Measurements from ENCODE around the gene MCUR1. TPM values are rescaled to one million over a fixed set of nuclear protein-coding genes. Genes with fewer than 3 reads are reported as not detected.

MCUR1 gene
- total RNA-seq, 1 experiment from 2014 or later: 33.1 TPM

- intact Hi-C loops (cut with micrococcal nuclease; ENCODE audit: unreplicated experiment) (no loop called here), in situ Hi-C loops (cut with HindIII; ENCODE audit: low pct_unique_long_range_greater_than_20kb, low sequenced_read_pairs) (no loop called here)
- CTCF ChIA-PET: no interaction called here
- Histone ChIP-seq H3K4me1 (ENCODE audit: control insufficient read depth, insufficient read depth, low read length) (no peaks in the 10 kb centered on the region), H3K36me3 (ENCODE audit: control insufficient read depth, insufficient read depth, low read length) (peaks cover 7% of the 10 kb centered on the region), H3K27me3 (ENCODE audit: control insufficient read depth, insufficient read depth, low read length) (no peaks in the 10 kb centered on the region), H3K27ac (ENCODE audit: low read length) (no peak overlapping the region), H3K9me3 (ENCODE audit: control insufficient read depth, insufficient read depth, low read depth, low read length) (no peaks in the 10 kb centered on the region), H3K4me3 (ENCODE audit: low read depth in 2 of 2, low read length in 2 of 2) (no peak overlapping the region)
- ATAC-seq (no peak), DNase-seq (ENCODE audit: low read depth, low spot score) (no peak)
- BruUV-seq (replicated peaks): no TSS peak
- TF ChIP-seq TCF7L2 (IDR thresholded peaks at IDR 0.05; ENCODE audit: low read depth, low read length) (no peak), CTCF (IDR thresholded peaks at IDR 0.05) (no peak), REST (IDR thresholded peaks at IDR 0.05; ENCODE audit: insufficient read depth in 1 of 2, low read depth in 2 of 2, low read length in 1 of 2) (no peak), POLR2AphosphoS5 (IDR thresholded peaks at IDR 0.05; ENCODE audit: low read depth, low read length) (no peak), SIN3A (IDR thresholded peaks at IDR 0.05; ENCODE audit: borderline replicate concordance, insufficient read depth, low read depth, low read length) (no peak)
- POLR2A ChIA-PET: no interaction called here
Measured at GRCh38 chr6:13803581-13803980, 10.8 kb downstream of the MCUR1 start.

- ChIA-PET CTCF (no interaction called here), POLR2A (no interaction called here)
- no peak overlapping the region for H3K27ac ChIP-seq (ENCODE audit: low read length)
- H3K4me3 ChIP-seq (ENCODE audit: low read depth in 2 of 2, low read length in 2 of 2): no peak overlapping the region
- peaks cover 6% of the 10 kb centered on the region for H3K36me3 ChIP-seq (ENCODE audit: control insufficient read depth, insufficient read depth, low read length)
- ATAC-seq: no peak
- TF ChIP-seq SIN3A (IDR thresholded peaks at IDR 0.05; ENCODE audit: borderline replicate concordance, insufficient read depth, low read depth, low read length): no peak
- no peak for TF ChIP-seq POLR2AphosphoS5 (IDR thresholded peaks at IDR 0.05; ENCODE audit: low read depth, low read length)
- TF ChIP-seq TCF7L2 (IDR thresholded peaks at IDR 0.05; ENCODE audit: low read depth, low read length): no peak
- TF ChIP-seq CTCF (IDR thresholded peaks at IDR 0.05): no peak
- TF ChIP-seq REST (IDR thresholded peaks at IDR 0.05; ENCODE audit: insufficient read depth in 1 of 2, low read depth in 2 of 2, low read length in 1 of 2): no peak
- H3K27me3 ChIP-seq (ENCODE audit: control insufficient read depth, insufficient read depth, low read length): no peaks in the 10 kb centered on the region
- no peaks in the 10 kb centered on the region for H3K9me3 ChIP-seq (ENCODE audit: control insufficient read depth, insufficient read depth, low read depth, low read length)
- no peak for DNase-seq (ENCODE audit: low read depth, low spot score)
- in situ Hi-C loops (cut with HindIII; ENCODE audit: low pct_unique_long_range_greater_than_20kb, low sequenced_read_pairs) (no loop called here), intact Hi-C loops (cut with micrococcal nuclease; ENCODE audit: unreplicated experiment) (no loop called here)
- BruUV-seq (replicated peaks): no TSS peak
- no peaks in the 10 kb centered on the region for H3K4me1 ChIP-seq (ENCODE audit: control insufficient read depth, insufficient read depth, low read length)
Measured at GRCh38 chr6:13800615-13801014, 13.7 kb downstream of the MCUR1 start.

All from Panc1 (cell line).